Measurements from ENCODE around the gene SEPTIN12. TPM values are rescaled to one million over a fixed set of nuclear protein-coding genes. Genes with fewer than 3 reads are reported as not detected.

Gene SEPTIN12
- total and polyA plus RNA-seq, 2 experiments from 2014 or later, result not detected

DNA sequence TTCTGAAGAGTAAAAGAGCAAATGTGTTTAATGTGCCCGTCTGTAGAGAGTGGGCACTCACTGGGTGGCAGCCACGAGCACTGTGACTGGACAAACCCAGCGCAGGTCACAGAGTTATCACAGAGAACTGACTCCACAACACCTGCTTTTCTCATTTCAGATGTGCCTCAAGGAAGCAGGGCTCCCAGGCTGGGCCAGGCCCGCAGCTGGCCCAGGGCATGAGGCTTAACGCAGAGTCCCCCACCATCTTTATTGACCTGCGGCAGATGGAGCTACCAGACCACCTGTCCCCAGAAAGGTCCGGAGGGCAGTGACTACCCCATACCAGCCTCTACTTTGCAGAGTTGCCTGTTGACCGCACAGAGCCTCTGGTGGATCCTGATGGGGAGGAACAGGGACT is 41.9 kb downstream of the SEPTIN12 start:
- 89% methylated on average over 8 of the region's 8 CpGs for WGBS (ENCODE audit: low lambda C conversion rate, missing lambda C conversion rate)
- Histone ChIP-seq H2AFZ (no peak overlapping the region), H3K79me2 (no peaks in the 10 kb centered on the region), H3K4me2 (no peak overlapping the region), H3K9me2 (replicated peaks; ENCODE audit: insufficient read depth) (no peaks in the 10 kb centered on the region), H3K27ac (no peak overlapping the region), H3K4me1 (ENCODE audit: insufficient read depth) (no peaks in the 10 kb centered on the region), H3K9me3 (ENCODE audit: low read depth) (no peaks in the 10 kb centered on the region), H3K36me3 (replicated peaks; ENCODE audit: insufficient read depth, low read depth) (no peaks in the 10 kb centered on the region), H3K4me3 (no peak overlapping the region), H3K27me3 (no peaks in the 10 kb centered on the region), H4K20me1 (ENCODE audit: insufficient read depth, poor library complexity, severe bottlenecking) (no peaks in the 10 kb centered on the region)
- TF ChIP-seq, protein P1, sequence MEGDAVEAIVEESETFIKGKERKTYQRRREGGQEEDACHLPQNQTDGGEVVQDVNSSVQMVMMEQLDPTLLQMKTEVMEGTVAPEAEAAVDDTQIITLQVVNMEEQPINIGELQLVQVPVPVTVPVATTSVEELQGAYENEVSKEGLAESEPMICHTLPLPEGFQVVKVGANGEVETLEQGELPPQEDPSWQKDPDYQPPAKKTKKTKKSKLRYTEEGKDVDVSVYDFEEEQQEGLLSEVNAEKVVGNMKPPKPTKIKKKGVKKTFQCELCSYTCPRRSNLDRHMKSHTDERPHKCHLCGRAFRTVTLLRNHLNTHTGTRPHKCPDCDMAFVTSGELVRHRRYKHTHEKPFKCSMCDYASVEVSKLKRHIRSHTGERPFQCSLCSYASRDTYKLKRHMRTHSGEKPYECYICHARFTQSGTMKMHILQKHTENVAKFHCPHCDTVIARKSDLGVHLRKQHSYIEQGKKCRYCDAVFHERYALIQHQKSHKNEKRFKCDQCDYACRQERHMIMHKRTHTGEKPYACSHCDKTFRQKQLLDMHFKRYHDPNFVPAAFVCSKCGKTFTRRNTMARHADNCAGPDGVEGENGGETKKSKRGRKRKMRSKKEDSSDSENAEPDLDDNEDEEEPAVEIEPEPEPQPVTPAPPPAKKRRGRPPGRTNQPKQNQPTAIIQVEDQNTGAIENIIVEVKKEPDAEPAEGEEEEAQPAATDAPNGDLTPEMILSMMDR (IDR thresholded peaks at IDR 0.05; ENCODE audit: poor library complexity), result no peak
- TF ChIP-seq EZH2 (IDR thresholded peaks at IDR 0.05; ENCODE audit: borderline replicate concordance) (no peak), EZH2phosphoT487 (IDR thresholded peaks at IDR 0.05; ENCODE audit: low read depth, severe bottlenecking, unreplicated experiment) (no peak)
- DNase-seq (ENCODE audit: low spot score), result no peak

DNA sequence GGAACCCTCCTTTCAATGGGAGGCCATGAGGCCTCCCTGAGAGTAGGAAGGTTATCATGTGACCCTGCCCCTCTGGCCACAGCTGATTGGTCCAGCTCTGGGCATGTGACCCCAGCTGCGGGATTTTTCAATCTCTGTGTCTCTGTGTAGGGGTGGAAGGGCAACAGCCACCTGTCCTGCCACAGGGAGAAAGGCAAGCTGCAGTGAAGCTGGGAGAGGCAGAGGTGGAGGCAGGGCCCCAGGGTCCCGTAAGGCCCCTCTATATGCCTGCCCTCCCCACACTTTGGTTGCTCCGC is 42.9 kb downstream of the SEPTIN12 start:
- Histone ChIP-seq H3K27ac (no peak overlapping the region), H3K4me2 (no peak overlapping the region), H3K9me2 (replicated peaks; ENCODE audit: insufficient read depth) (no peaks in the 10 kb centered on the region), H3K79me2 (no peaks in the 10 kb centered on the region), H3K36me3 (replicated peaks; ENCODE audit: insufficient read depth, low read depth) (no peaks in the 10 kb centered on the region), H3K27me3 (no peaks in the 10 kb centered on the region), H2AFZ (no peak overlapping the region), H3K4me1 (ENCODE audit: insufficient read depth) (no peaks in the 10 kb centered on the region), H4K20me1 (ENCODE audit: insufficient read depth, poor library complexity, severe bottlenecking) (no peaks in the 10 kb centered on the region), H3K4me3 (no peak overlapping the region), H3K9me3 (ENCODE audit: low read depth) (no peaks in the 10 kb centered on the region)
- WGBS (ENCODE audit: low lambda C conversion rate, missing lambda C conversion rate), result 94% methylated on average over 3 of the region's 3 CpGs
- no peak for DNase-seq (ENCODE audit: low spot score)
- TF ChIP-seq, protein P1 (IDR thresholded peaks at IDR 0.05; ENCODE audit: poor library complexity), result no peak
- TF ChIP-seq EZH2phosphoT487 (IDR thresholded peaks at IDR 0.05; ENCODE audit: low read depth, severe bottlenecking, unreplicated experiment) (no peak), EZH2 (IDR thresholded peaks at IDR 0.05; ENCODE audit: borderline replicate concordance) (no peak)

DNA sequence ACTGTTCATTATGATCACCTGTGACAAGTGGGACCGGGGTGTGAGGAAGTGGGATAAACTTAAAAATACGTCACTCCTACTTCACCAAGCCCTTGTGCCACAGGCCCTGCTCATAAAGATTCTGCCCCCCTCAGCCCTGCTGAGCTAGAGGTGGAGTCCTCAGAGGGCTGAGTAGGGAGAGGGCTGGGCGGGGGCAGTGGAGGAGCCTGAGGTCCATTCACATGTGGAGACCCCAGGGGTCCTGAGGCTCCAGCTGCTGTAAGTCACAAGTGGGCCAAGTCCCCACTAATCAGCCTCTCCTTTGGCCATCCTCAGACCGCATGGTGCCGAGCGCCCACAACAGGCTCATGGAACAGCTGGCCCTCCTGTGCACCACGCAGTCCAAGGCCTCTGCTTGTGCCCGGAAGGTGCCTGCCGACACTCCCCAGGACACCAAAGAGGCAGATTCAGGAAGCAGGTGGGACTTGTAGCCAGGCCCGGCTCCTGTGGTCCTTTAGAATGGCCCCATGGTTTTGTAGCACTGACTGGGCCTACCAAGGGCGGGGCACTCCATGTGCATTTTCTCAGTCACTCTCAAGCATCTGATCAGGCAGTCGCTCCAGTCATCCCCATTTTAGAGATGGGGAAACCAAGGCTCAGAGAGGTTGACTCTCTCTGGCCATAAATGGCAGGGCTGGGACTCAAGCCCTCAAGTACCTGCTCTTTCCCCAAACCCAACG is 43.4 kb downstream of the SEPTIN12 start:
- Histone ChIP-seq H3K4me2 (no peak overlapping the region), H3K9me3 (ENCODE audit: low read depth) (no peaks in the 10 kb centered on the region), H3K36me3 (replicated peaks; ENCODE audit: insufficient read depth, low read depth) (no peaks in the 10 kb centered on the region), H4K20me1 (ENCODE audit: insufficient read depth, poor library complexity, severe bottlenecking) (no peaks in the 10 kb centered on the region), H3K27me3 (no peaks in the 10 kb centered on the region), H3K79me2 (no peaks in the 10 kb centered on the region), H3K9me2 (replicated peaks; ENCODE audit: insufficient read depth) (no peaks in the 10 kb centered on the region), H3K4me1 (ENCODE audit: insufficient read depth) (no peaks in the 10 kb centered on the region), H2AFZ (no peak overlapping the region), H3K27ac (no peak overlapping the region), H3K4me3 (no peak overlapping the region)
- WGBS (ENCODE audit: low lambda C conversion rate, missing lambda C conversion rate), result 84% methylated on average over 12 of the region's 13 CpGs
- TF ChIP-seq EZH2phosphoT487 (IDR thresholded peaks at IDR 0.05; ENCODE audit: low read depth, severe bottlenecking, unreplicated experiment), result no peak
- TF ChIP-seq, protein P1 (IDR thresholded peaks at IDR 0.05; ENCODE audit: poor library complexity), result no peak
- no peak for TF ChIP-seq EZH2 (IDR thresholded peaks at IDR 0.05; ENCODE audit: borderline replicate concordance)
- no peak for DNase-seq (ENCODE audit: low spot score)

Measured in hepatocyte (in vitro differentiated cells).